ENCODE measurements around the gene GPATCH4.

The GPATCH4 gene

DNA sequence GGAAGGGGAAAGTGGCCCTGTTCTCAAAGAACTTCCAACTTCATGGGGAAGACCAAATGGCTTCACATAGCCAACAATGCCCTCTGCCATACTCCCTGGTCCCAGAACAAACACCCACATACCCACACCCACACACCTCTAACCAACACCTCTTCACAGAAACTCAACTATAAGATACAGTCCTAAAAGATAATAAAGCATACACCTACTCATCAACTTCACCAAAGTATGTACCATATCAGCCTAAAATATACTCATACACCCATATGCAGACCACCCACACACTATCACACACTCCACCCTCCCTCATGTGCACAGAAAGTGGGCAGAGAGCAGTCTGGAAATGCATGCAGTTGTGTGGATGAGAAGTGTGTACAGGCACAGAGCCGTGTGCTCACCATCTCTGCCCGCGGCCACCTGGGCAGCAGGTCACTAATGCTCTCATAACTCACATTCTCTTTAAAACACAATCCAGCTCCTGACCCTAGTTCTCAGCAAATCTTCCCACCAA, 56.6 kb downstream of the GPATCH4 start:
- no peak overlapping the region for H3K4me3 ChIP-seq (replicated peaks in 1 of 2; ENCODE audit: low read depth in 2 of 2, low read length in 2 of 2)
- TF ChIP-seq, protein P1, sequence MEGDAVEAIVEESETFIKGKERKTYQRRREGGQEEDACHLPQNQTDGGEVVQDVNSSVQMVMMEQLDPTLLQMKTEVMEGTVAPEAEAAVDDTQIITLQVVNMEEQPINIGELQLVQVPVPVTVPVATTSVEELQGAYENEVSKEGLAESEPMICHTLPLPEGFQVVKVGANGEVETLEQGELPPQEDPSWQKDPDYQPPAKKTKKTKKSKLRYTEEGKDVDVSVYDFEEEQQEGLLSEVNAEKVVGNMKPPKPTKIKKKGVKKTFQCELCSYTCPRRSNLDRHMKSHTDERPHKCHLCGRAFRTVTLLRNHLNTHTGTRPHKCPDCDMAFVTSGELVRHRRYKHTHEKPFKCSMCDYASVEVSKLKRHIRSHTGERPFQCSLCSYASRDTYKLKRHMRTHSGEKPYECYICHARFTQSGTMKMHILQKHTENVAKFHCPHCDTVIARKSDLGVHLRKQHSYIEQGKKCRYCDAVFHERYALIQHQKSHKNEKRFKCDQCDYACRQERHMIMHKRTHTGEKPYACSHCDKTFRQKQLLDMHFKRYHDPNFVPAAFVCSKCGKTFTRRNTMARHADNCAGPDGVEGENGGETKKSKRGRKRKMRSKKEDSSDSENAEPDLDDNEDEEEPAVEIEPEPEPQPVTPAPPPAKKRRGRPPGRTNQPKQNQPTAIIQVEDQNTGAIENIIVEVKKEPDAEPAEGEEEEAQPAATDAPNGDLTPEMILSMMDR (IDR thresholded peaks at IDR 0.05; ENCODE audit: low read depth, low read length) = no peak
- DNase-seq (ENCODE audit: low read depth in 2 of 2) = no peak

Measured in cardiac fibroblast (primary cell).